ENCODE data around the gene CCDC86. TPM values are rescaled to one million over a fixed set of nuclear protein-coding genes. Genes with fewer than 3 reads are reported as not detected.

Gene CCDC86
- total and polyA plus RNA-seq, 9 of the 15 experiments (the other 6 are each of a cell fraction or from before 2014, with no cell fraction given) = 4.6 to 102 (median 25.2) TPM

DNA sequence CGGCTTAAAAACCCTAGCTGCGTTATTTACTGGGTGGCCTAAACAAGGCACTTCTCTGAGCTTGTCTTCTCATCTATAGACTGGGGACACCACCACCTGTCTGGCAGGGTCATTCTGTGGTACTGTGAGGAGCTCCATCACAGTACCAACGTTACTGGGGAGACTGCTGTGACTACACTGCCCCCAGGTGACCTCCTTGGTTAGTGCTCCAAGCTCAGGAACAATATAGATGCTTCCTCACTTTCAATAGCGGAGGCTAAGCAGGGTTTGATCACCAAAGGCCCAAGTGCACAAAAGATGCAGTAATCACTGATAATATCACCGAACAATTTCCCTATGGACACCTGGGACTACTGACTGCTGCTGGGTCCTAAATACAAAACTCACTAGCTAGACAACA lies 45.6 kb downstream of the CCDC86 start (continued):
- TF ChIP-seq, protein P1, sequence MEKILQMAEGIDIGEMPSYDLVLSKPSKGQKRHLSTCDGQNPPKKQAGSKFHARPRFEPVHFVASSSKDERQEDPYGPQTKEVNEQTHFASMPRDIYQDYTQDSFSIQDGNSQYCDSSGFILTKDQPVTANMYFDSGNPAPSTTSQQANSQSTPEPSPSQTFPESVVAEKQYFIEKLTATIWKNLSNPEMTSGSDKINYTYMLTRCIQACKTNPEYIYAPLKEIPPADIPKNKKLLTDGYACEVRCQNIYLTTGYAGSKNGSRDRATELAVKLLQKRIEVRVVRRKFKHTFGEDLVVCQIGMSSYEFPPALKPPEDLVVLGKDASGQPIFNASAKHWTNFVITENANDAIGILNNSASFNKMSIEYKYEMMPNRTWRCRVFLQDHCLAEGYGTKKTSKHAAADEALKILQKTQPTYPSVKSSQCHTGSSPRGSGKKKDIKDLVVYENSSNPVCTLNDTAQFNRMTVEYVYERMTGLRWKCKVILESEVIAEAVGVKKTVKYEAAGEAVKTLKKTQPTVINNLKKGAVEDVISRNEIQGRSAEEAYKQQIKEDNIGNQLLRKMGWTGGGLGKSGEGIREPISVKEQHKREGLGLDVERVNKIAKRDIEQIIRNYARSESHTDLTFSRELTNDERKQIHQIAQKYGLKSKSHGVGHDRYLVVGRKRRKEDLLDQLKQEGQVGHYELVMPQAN (IDR thresholded peaks at IDR 0.05; ENCODE audit: borderline replicate concordance) = no peak
- TF ChIP-seq, protein P2, sequence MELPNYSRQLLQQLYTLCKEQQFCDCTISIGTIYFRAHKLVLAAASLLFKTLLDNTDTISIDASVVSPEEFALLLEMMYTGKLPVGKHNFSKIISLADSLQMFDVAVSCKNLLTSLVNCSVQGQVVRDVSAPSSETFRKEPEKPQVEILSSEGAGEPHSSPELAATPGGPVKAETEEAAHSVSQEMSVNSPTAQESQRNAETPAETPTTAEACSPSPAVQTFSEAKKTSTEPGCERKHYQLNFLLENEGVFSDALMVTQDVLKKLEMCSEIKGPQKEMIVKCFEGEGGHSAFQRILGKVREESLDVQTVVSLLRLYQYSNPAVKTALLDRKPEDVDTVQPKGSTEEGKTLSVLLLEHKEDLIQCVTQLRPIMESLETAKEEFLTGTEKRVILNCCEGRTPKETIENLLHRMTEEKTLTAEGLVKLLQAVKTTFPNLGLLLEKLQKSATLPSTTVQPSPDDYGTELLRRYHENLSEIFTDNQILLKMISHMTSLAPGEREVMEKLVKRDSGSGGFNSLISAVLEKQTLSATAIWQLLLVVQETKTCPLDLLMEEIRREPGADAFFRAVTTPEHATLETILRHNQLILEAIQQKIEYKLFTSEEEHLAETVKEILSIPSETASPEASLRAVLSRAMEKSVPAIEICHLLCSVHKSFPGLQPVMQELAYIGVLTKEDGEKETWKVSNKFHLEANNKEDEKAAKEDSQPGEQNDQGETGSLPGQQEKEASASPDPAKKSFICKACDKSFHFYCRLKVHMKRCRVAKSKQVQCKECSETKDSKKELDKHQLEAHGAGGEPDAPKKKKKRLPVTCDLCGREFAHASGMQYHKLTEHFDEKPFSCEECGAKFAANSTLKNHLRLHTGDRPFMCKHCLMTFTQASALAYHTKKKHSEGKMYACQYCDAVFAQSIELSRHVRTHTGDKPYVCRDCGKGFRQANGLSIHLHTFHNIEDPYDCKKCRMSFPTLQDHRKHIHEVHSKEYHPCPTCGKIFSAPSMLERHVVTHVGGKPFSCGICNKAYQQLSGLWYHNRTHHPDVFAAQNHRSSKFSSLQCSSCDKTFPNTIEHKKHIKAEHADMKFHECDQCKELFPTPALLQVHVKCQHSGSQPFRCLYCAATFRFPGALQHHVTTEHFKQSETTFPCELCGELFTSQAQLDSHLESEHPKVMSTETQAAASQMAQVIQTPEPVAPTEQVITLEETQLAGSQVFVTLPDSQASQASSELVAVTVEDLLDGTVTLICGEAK (IDR thresholded peaks at IDR 0.05) = no peak
- TF ChIP-seq, protein P2 (CRISPR knock-in tag; IDR thresholded peaks at IDR 0.05) = no peak
- TF ChIP-seq HCFC1 (IDR thresholded peaks at IDR 0.05; ENCODE audit: low read depth, low read length) (no peak), ZNF41 (CRISPR knock-in tag; conservative IDR thresholded peaks at IDR 0.05) (no peak), TCF7 (IDR thresholded peaks at IDR 0.05; ENCODE audit: borderline replicate concordance) (no peak), ZNF253 (CRISPR knock-in tag; conservative IDR thresholded peaks at IDR 0.05) (no peak), ZKSCAN8 (CRISPR knock-in tag; IDR thresholded peaks at IDR 0.05) (no peak), THRAP3 (IDR thresholded peaks at IDR 0.05; ENCODE audit: borderline replicate concordance) (no peak), NR3C1 (CRISPR knock-in tag; IDR thresholded peaks at IDR 0.05) (no peak), HDAC1 (IDR thresholded peaks at IDR 0.05) (no peak), POLR3A (IDR thresholded peaks at IDR 0.05; ENCODE audit: borderline replicate concordance, extremely low read depth, insufficient read depth, insufficient read length) (no peak), HOXB6 (CRISPR knock-in tag; IDR thresholded peaks at IDR 0.05; ENCODE audit: borderline replicate concordance) (no peak), MCM5 (IDR thresholded peaks at IDR 0.05; ENCODE audit: low read depth) (no peak)
- TF ChIP-seq, protein P3, sequence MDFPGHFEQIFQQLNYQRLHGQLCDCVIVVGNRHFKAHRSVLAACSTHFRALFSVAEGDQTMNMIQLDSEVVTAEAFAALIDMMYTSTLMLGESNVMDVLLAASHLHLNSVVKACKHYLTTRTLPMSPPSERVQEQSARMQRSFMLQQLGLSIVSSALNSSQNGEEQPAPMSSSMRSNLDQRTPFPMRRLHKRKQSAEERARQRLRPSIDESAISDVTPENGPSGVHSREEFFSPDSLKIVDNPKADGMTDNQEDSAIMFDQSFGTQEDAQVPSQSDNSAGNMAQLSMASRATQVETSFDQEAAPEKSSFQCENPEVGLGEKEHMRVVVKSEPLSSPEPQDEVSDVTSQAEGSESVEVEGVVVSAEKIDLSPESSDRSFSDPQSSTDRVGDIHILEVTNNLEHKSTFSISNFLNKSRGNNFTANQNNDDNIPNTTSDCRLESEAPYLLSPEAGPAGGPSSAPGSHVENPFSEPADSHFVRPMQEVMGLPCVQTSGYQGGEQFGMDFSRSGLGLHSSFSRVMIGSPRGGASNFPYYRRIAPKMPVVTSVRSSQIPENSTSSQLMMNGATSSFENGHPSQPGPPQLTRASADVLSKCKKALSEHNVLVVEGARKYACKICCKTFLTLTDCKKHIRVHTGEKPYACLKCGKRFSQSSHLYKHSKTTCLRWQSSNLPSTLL (IDR thresholded peaks at IDR 0.05) = no peak
